Epithelial cell of prostate (primary cell): Measurements from ENCODE around the gene RBP4.

Experiments used
- DNase-seq: peaks from one replicate; pipeline ENCODE4 v3.0.0-alpha.2; 2011; ENCODE audit warnings: low read depth, low spot score
- H3K27ac ChIP-seq: fragments of 450-650 bp; 2 replicates; pipeline ENCODE4 v1.5.1; 2017; ENCODE audit warnings: mild to moderate bottlenecking

The RBP4 gene

GRCh38 chr10:93597075-93597599 lies 3.9 kb downstream of the RBP4 start:
- no peak for DNase-seq
- H3K27ac ChIP-seq: no peak overlapping the region

- no peak overlapping the region for H3K27ac ChIP-seq
- DNase-seq: no peak
Observed at GRCh38 chr10:93596539-93596938, 4.5 kb downstream of the RBP4 start.

GRCh38 chr10:93595378-93596161 lies 5.5 kb downstream of the RBP4 start:
- no peak overlapping the region for H3K27ac ChIP-seq
- DNase-seq: no peak

- DNase-seq: no peak
Observed at GRCh38 chr10:93594518-93594917, 6.5 kb downstream of the RBP4 start.

GRCh38 chr10:93593749-93594148 lies 7.3 kb downstream of the RBP4 start:
- no peak overlapping the region for H3K27ac ChIP-seq
- no peak for DNase-seq

More at GRCh38 chr10:93594518-93594917, 6.5 kb downstream of the RBP4 start:
- no peak overlapping the region for H3K27ac ChIP-seq

- no peak overlapping the region for H3K27ac ChIP-seq
- no peak for DNase-seq
Observed at GRCh38 chr10:93593254-93593653, 7.8 kb downstream of the RBP4 start.

- DNase-seq: no peak
- H3K27ac ChIP-seq: no peak overlapping the region
Observed at GRCh38 chr10:93591065-93591808, 9.8 kb downstream of the RBP4 start.

- H3K27ac ChIP-seq: no peak overlapping the region
- DNase-seq: no peak
Observed at GRCh38 chr10:93590638-93591037, 10.4 kb downstream of the RBP4 start.

GRCh38 chr10:93589648-93590562 lies 11.1 kb downstream of the RBP4 start:
- no peak overlapping the region for H3K27ac ChIP-seq
- DNase-seq: no peak

GRCh38 chr10:93584445-93584844 lies 16.6 kb downstream of the RBP4 start:
- no peak for DNase-seq
- no peak overlapping the region for H3K27ac ChIP-seq

- no peak for DNase-seq
- no peak overlapping the region for H3K27ac ChIP-seq
Observed at GRCh38 chr10:93580828-93581227, 20.2 kb downstream of the RBP4 start.

GRCh38 chr10:93579985-93580711 lies 20.9 kb downstream of the RBP4 start:
- no peak for DNase-seq
- no peak overlapping the region for H3K27ac ChIP-seq

- peak; percentile 55 for DNase-seq
- H3K27ac ChIP-seq: no peak overlapping the region
Observed at GRCh38 chr10:93579089-93579488, 21.9 kb downstream of the RBP4 start.

GRCh38 chr10:93577565-93577964 lies 23.5 kb downstream of the RBP4 start:
- no peak for DNase-seq
- H3K27ac ChIP-seq: no peak overlapping the region

GRCh38 chr10:93576888-93577287 lies 24.1 kb downstream of the RBP4 start:
- no peak for DNase-seq
- H3K27ac ChIP-seq: no peak overlapping the region

- no peak for DNase-seq
Observed at GRCh38 chr10:93573924-93574323, 27.1 kb downstream of the RBP4 start.

GRCh38 chr10:93573051-93573909 lies 27.8 kb downstream of the RBP4 start:
- no peak overlapping the region for H3K27ac ChIP-seq
- no peak for DNase-seq

More at GRCh38 chr10:93573924-93574323, 27.1 kb downstream of the RBP4 start:
- H3K27ac ChIP-seq: no peak overlapping the region

GRCh38 chr10:93572606-93573005 lies 28.4 kb downstream of the RBP4 start:
- H3K27ac ChIP-seq: no peak overlapping the region
- no peak for DNase-seq

- no peak for DNase-seq
- no peak overlapping the region for H3K27ac ChIP-seq
Observed at GRCh38 chr10:93570383-93570782, 30.7 kb downstream of the RBP4 start.
